HG03442 (cell line): ENCODE measurements around the gene LARP4B.
"Not testable (repeated sequence)": the region's sequence is repeated elsewhere in the genome, so short reads cannot be mapped to it uniquely, and the experiment has no call there.

Experiments used
- ATAC-seq: cut with Tn5 transposase; IDR thresholded peaks from one replicate; pipeline ENCODE4 v1.9.1; 2021; ENCODE audit warnings: mild to moderate bottlenecking, moderate library complexity; ENCODE audit not compliant: unreplicated experiment

The LARP4B gene

GRCh38 chr10:958856-959255 lies 27.4 kb upstream of the LARP4B start:
- no peak for ATAC-seq

- no peak for ATAC-seq
Measured at GRCh38 chr10:958106-958505, 26.6 kb upstream of the LARP4B start.

GRCh38 chr10:955820-956217 lies 24.3 kb upstream of the LARP4B start:
- no peak for ATAC-seq

GRCh38 chr10:955127-955819 lies 23.8 kb upstream of the LARP4B start:
- no peak for ATAC-seq

GRCh38 chr10:954396-954795 lies 22.9 kb upstream of the LARP4B start:
- no peak for ATAC-seq

GRCh38 chr10:953836-954235 lies 22.3 kb upstream of the LARP4B start:
- no peak for ATAC-seq

GRCh38 chr10:949446-949845 lies 17.9 kb upstream of the LARP4B start:
- no peak for ATAC-seq

- no peak for ATAC-seq
Measured at GRCh38 chr10:948347-948746, 16.8 kb upstream of the LARP4B start.

- ATAC-seq = no peak
Measured at GRCh38 chr10:947881-948280, 16.4 kb upstream of the LARP4B start.

GRCh38 chr10:947051-947450 lies 15.5 kb upstream of the LARP4B start:
- no peak for ATAC-seq

GRCh38 chr10:945778-946177 lies 14.3 kb upstream of the LARP4B start:
- ATAC-seq = no peak

- ATAC-seq = peak; percentile 25
Measured at GRCh38 chr10:944034-944831, 12.7 kb upstream of the LARP4B start.

- peak; percentile 50 for ATAC-seq
Measured at GRCh38 chr10:943334-944033, 12.0 kb upstream of the LARP4B start.

- no peak for ATAC-seq
Measured at GRCh38 chr10:938941-939678, 7.6 kb upstream of the LARP4B start.

GRCh38 chr10:934746-935406 lies 3.4 kb upstream of the LARP4B start:
- ATAC-seq = no peak

GRCh38 chr10:934165-934564 lies 2.7 kb upstream of the LARP4B start:
- ATAC-seq = not testable (repeated sequence)

- no peak for ATAC-seq
Measured at GRCh38 chr10:932589-932988, 1.1 kb upstream of the LARP4B start.

- ATAC-seq = no peak
Measured at GRCh38 chr10:930625-931325, 730 bp downstream of the LARP4B start.

- ATAC-seq = no peak
Measured at GRCh38 chr10:929960-930624, 1.4 kb downstream of the LARP4B start.
